Dedifferentiated amniotic fluid mesenchymal stem cell (primary cell): ENCODE results near the gene SERPINB6.
"Not testable (repeated sequence)": the region's sequence is repeated elsewhere in the genome, so short reads cannot be mapped to it uniquely, and the experiment has no call there.

Experiments
- DNase-seq: peaks from one replicate; pipeline ENCODE4 v3.0.0-alpha.2; 2016; ENCODE audit errors: extremely low spot score

SERPINB6 gene

GRCh38 chr6:2913621-2914317 lies 57.6 kb downstream of the SERPINB6 start:
- no peak for DNase-seq

- no peak for DNase-seq
Measured at GRCh38 chr6:2911171-2911570, 60.2 kb downstream of the SERPINB6 start.

- DNase-seq = no peak
Measured at GRCh38 chr6:2909718-2910117, 61.6 kb downstream of the SERPINB6 start.

GRCh38 chr6:2909051-2909606 lies 62.2 kb downstream of the SERPINB6 start:
- DNase-seq = not testable (repeated sequence)

GRCh38 chr6:2908516-2908915 lies 62.9 kb downstream of the SERPINB6 start:
- not testable (repeated sequence) for DNase-seq

GRCh38 chr6:2903411-2904185 lies 67.8 kb downstream of the SERPINB6 start:
- DNase-seq = not testable (repeated sequence)

GRCh38 chr6:2901645-2902502 lies 69.5 kb downstream of the SERPINB6 start:
- DNase-seq = not testable (repeated sequence)

- no peak for DNase-seq
Measured at GRCh38 chr6:2900821-2901644, 70.3 kb downstream of the SERPINB6 start.

GRCh38 chr6:2900221-2900807 lies 71.1 kb downstream of the SERPINB6 start:
- DNase-seq = no peak

GRCh38 chr6:2899596-2899995 lies 71.8 kb downstream of the SERPINB6 start:
- no peak for DNase-seq
